ENCODE results near the gene SDF2. TPM values are rescaled to one million over a fixed set of nuclear protein-coding genes. Genes with fewer than 3 reads are reported as not detected.

The SDF2 gene
- total and polyA plus RNA-seq, 10 of the 15 experiments (the other 5 are each of a cell fraction or from before 2014, with no cell fraction given), result 29.8 to 81.0 (median 41.5) TPM

- TF ChIP-seq ZBTB4 (CRISPR knock-in tag; IDR thresholded peaks at IDR 0.05) (no peak), NR2C2 (IDR thresholded peaks at IDR 0.05; ENCODE audit: borderline replicate concordance, control insufficient read depth, insufficient read length, low read depth) (no peak), NKRF (conservative IDR thresholded peaks at IDR 0.05) (no peak)
Measured at GRCh38 chr17:28688481-28688880, 26.8 kb upstream of the SDF2 start (continued).

- 86% methylated on average over 4 of the region's 4 CpGs for WGBS (ENCODE audit: insufficient coverage, insufficient replicate concordance, low lambda C conversion rate, missing lambda C conversion rate)
- no peak overlapping the region for H3K27ac ChIP-seq (ENCODE audit: control insufficient read depth, insufficient read depth)
- H3K36me3 ChIP-seq (ENCODE audit: control insufficient read depth in 2 of 2, insufficient read depth in 2 of 2, low read length in 1 of 2), result peaks cover 38 to 62% of the 10 kb centered on the region in 2 experiments
- intact Hi-C loops (cut with micrococcal nuclease; ENCODE audit: unreplicated experiment) (no loop called here), in situ Hi-C loops (cut with MboI) (no loop called here)
- ChIA-PET CTCF (no interaction called here), RAD21 (ENCODE audit: unreplicated experiment) (no interaction called here), POLR2A (interaction anchor here (1.1 kb wide), 1 partner anchor 25 kb away, joined by 3 read pairs; the partner anchor contains the start of genes SDF2 and SUPT6H), SMC1A (ENCODE audit: uncharacterized antibody, unreplicated experiment) (no interaction called here)
- H4K20me1 ChIP-seq (ENCODE audit: control insufficient read depth, insufficient read depth), result no peaks in the 10 kb centered on the region; the same call in 1 of the 2 replicates
- ATAC-seq, result no peak
- H3K4me3 ChIP-seq, result no peak overlapping the region
- H3K4me1 ChIP-seq (ENCODE audit: control insufficient read depth, insufficient read depth, low read length), result no peaks in the 10 kb centered on the region
- BruUV-seq (replicated peaks), result no TSS peak
- no peak for DNase-seq (ENCODE audit: low read depth, low spot score)
- H3K4me2 ChIP-seq (ENCODE audit: control insufficient read depth, insufficient read depth), result no peak overlapping the region
- no peaks in the 10 kb centered on the region for H3K79me2 ChIP-seq (ENCODE audit: control insufficient read depth, insufficient read depth, low read length)
- H3K27me3 ChIP-seq (replicated peaks in 1 of 2; ENCODE audit: control insufficient read depth in 2 of 2, insufficient read depth in 2 of 2, low read length in 1 of 2), result no peaks in the 10 kb centered on the region
- no peak for FAIRE-seq
- no peak overlapping the region for H2AFZ ChIP-seq (ENCODE audit: control insufficient read depth, low read depth, low read length)
- H3K9ac ChIP-seq (ENCODE audit: control insufficient read depth, insufficient read depth, low read length), result no peak overlapping the region
- H3K9me3 ChIP-seq (replicated peaks; ENCODE audit: control insufficient read depth, insufficient read depth, low read length), result no peaks in the 10 kb centered on the region
- TF ChIP-seq MLLT1 (IDR thresholded peaks at IDR 0.05) (no peak), NFYB (IDR thresholded peaks at IDR 0.05; ENCODE audit: insufficient read depth, low read depth, low read length) (no peak), CHD2 (IDR thresholded peaks at IDR 0.05; ENCODE audit: borderline replicate concordance, low read depth, low read length) (no peak), EGR1 (IDR thresholded peaks at IDR 0.05; ENCODE audit: borderline replicate concordance in 1 of 2, low read depth in 2 of 2, low read length in 2 of 2) (no peak), ZNF217 (IDR thresholded peaks at IDR 0.05) (no peak), ZBTB4 (CRISPR knock-in tag; IDR thresholded peaks at IDR 0.05) (no peak), MTA3 (IDR thresholded peaks at IDR 0.05; ENCODE audit: borderline replicate concordance, low read length) (no peak), SIN3A (IDR thresholded peaks at IDR 0.05; ENCODE audit: low read depth, low read length) (no peak), POLR2AphosphoS5 (IDR thresholded peaks at IDR 0.05; ENCODE audit: low read length) (no peak), FOXM1 (IDR thresholded peaks at IDR 0.05; ENCODE audit: low read depth, low read length) (no peak)
Measured at GRCh38 chr17:28686296-28686695, 24.6 kb upstream of the SDF2 start.

Data from GM12878 (cell line).